NB4 (cell line): Measurements from ENCODE around the gene ZFP92.

Source experiments
- DNase-seq: peaks from one replicate; pipeline ENCODE4 v3.0.0; 2010; ENCODE audit warnings: low read depth
- H3K4me3 ChIP-seq: one replicate; pipeline ENCODE4 v1.5.1; 2011; ENCODE audit warnings: mild to moderate bottlenecking, low read depth, low read length, moderate library complexity
- MYC ChIP-seq: IDR thresholded peaks from 2 replicates; pipeline ENCODE4 v1.6.1; 2011; ENCODE audit warnings: low read depth, low read length
- POLR2A ChIP-seq: IDR thresholded peaks from 2 replicates; pipeline ENCODE4 v1.6.1; 2011; ENCODE audit warnings: mild to moderate bottlenecking; ENCODE audit not compliant: insufficient read length; ENCODE audit errors: extremely low read depth
- TF ChIP-seq, protein P1 (sequence below): IDR thresholded peaks from 2 replicates; pipeline ENCODE4 v1.6.1; 2011; ENCODE audit warnings: low read depth, low read length
- TF ChIP-seq, protein P2 (sequence below): IDR thresholded peaks from one replicate; pipeline ENCODE4 v1.5.1; 2012; ENCODE audit warnings: low read depth, low read length

The ZFP92 gene

DNA sequence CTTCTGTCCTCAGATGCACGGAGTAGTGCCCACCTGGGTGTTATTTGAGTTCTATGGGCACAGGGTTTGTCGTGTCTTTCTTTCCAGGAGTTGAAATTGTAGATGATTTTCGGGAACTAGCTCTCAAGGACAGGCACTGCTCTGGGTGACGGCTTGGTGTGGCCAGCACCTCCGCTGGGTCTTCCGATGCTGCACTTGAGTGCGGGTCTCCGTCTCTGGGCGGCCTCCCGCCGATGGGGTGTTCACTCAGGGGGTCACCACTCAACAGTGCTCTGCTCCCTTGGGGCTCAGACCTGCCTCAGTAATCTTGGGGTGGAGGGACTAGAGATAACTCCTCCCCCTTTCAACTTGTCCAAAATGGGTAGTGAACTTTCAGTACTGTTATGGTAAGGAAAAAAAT, 2.5 kb downstream of the ZFP92 start:
- TF ChIP-seq MYC: no peak
- TF ChIP-seq, protein P1, sequence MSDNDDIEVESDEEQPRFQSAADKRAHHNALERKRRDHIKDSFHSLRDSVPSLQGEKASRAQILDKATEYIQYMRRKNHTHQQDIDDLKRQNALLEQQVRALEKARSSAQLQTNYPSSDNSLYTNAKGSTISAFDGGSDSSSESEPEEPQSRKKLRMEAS: no peak
- TF ChIP-seq, protein P2, sequence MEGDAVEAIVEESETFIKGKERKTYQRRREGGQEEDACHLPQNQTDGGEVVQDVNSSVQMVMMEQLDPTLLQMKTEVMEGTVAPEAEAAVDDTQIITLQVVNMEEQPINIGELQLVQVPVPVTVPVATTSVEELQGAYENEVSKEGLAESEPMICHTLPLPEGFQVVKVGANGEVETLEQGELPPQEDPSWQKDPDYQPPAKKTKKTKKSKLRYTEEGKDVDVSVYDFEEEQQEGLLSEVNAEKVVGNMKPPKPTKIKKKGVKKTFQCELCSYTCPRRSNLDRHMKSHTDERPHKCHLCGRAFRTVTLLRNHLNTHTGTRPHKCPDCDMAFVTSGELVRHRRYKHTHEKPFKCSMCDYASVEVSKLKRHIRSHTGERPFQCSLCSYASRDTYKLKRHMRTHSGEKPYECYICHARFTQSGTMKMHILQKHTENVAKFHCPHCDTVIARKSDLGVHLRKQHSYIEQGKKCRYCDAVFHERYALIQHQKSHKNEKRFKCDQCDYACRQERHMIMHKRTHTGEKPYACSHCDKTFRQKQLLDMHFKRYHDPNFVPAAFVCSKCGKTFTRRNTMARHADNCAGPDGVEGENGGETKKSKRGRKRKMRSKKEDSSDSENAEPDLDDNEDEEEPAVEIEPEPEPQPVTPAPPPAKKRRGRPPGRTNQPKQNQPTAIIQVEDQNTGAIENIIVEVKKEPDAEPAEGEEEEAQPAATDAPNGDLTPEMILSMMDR: no peak
- TF ChIP-seq POLR2A: no peak
- no peak for DNase-seq
- no peak overlapping the region for H3K4me3 ChIP-seq

GRCh38 chrX:153414856-153415510, 3.7 kb downstream of the ZFP92 start:
- TF ChIP-seq POLR2A (no peak), MYC (no peak)
- TF ChIP-seq, protein P2: no peak
- TF ChIP-seq, protein P1: no peak
- H3K4me3 ChIP-seq: no peak overlapping the region
- DNase-seq: peak; percentile 36

DNA sequence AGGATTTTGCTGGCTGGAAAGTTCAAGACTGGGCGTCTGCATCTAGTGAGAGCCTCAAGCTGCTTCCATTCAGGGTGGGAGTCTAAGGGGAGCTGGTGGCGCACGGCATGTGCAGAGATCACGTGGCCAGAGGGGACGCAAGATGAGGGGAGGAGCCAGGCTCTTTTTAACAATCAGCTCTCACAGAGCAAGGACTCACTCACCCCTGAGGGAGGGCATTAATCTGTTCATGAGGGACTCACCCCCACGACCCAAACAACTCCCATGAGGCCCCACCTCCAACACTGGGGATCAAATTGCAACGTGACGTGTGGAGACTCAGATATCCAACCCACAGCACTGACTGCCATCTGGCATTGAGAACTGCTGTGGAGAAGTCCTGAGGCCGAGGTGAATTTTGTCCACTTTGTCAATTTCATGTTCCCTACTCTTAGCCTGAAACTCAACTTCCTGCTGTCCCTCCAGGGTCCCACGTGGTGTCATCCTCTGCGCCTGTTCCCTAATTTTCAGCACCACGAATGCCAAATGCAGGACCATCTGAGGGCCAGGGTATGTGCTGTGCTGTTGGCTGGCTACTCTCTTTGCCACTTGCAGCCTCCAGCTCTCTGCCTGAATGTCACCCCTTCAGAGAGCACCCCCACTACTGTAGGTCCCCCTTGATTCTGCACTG, 5.6 kb downstream of the ZFP92 start:
- no peak for TF ChIP-seq MYC
- TF ChIP-seq, protein P2: no peak
- TF ChIP-seq, protein P1: no peak
- no peak for TF ChIP-seq POLR2A
- DNase-seq: no peak
- H3K4me3 ChIP-seq: no peak overlapping the region

GRCh38 chrX:153417637-153418036, 6.4 kb downstream of the ZFP92 start:
- no peak overlapping the region for H3K4me3 ChIP-seq
- DNase-seq: no peak
- TF ChIP-seq, protein P2: no peak
- TF ChIP-seq, protein P1: no peak
- TF ChIP-seq POLR2A (no peak), MYC (no peak)

DNA sequence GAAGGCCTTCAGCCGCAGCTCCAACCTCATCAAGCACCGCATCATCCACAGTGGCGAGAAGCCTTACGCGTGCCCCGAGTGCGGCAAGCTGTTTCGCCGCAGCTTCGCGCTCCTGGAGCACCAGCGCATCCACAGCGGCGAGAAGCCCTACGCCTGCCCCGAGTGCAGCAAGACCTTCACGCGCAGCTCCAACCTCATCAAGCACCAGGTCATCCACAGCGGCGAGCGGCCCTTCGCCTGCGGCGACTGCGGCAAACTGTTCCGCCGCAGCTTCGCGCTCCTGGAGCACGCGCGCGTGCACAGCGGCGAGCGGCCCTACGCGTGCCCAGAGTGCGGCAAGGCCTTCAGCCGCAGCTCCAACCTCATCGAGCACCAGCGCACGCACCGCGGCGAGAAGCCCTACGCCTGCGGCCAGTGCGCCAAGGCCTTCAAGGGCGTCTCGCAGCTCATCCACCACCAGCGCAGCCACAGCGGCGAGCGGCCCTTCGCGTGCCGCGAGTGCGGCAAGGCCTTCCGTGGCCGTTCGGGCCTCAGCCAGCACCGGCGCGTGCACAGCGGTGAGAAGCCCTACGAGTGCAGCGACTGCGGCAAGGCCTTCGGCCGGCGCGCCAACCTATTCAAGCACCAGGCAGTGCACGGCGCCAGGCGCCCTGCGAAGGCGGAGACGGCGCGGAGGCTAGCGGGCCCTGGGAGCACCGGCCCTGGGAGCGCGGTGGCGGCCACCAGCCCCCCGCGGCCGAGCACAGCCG, 9.8 kb downstream of the ZFP92 start:
- TF ChIP-seq MYC: no peak
- TF ChIP-seq, protein P1: no peak
- TF ChIP-seq, protein P2: no peak
- no peak for TF ChIP-seq POLR2A
- no peak overlapping the region for H3K4me3 ChIP-seq
- no peak for DNase-seq
